Liver (tissue), 9 donors: Measurements from ENCODE around the gene ARHGAP12. TPM values are rescaled to one million over a fixed set of nuclear protein-coding genes. Genes with fewer than 3 reads are reported as not detected.

Source experiments
- DNase-seq: peaks from one replicate; pipeline ENCODE4 v3.0.0-alpha.2; 2017; ENCODE audit warnings: low spot score
- H3K27ac ChIP-seq, 2 donors: one replicate each; pipeline ENCODE4 v1.7.0; 2013; ENCODE audit warnings: inconsistent platforms in 2 of 2, low read length in 2 of 2, control low read depth in 1 of 2, low read depth in 1 of 2, mild to moderate bottlenecking in 1 of 2
- H3K27me3 ChIP-seq, 4 donors: one replicate each; pipeline versions ENCODE4 v1.6.1 to v1.7.0; 2013; ENCODE audit warnings: low read length in 3 of 4, inconsistent platforms in 1 of 4, mild to moderate bottlenecking in 1 of 4, moderate library complexity in 1 of 4; ENCODE audit not compliant: control insufficient read depth in 4 of 4, insufficient read depth in 4 of 4
- H3K36me3 ChIP-seq, 4 donors: one replicate each; pipeline versions ENCODE4 v1.6.1 to v1.7.0; 2013; ENCODE audit warnings: low read length in 3 of 4, mild to moderate bottlenecking in 3 of 4, low read depth in 1 of 4, moderate library complexity in 1 of 4; ENCODE audit not compliant: control insufficient read depth in 4 of 4, insufficient read depth in 3 of 4
- H3K4me1 ChIP-seq, 4 donors: one replicate each; pipeline versions ENCODE4 v1.6.1 to v1.7.0; 2013; ENCODE audit warnings: low read length in 3 of 4, mild to moderate bottlenecking in 3 of 4, moderate library complexity in 1 of 4; ENCODE audit not compliant: control insufficient read depth in 4 of 4, insufficient read depth in 4 of 4
- H3K4me3 ChIP-seq, 3 donors: one replicate each; pipeline versions ENCODE4 v1.6.1 to v1.7.0; 2013; ENCODE audit warnings: low read length in 3 of 3, control low read depth in 1 of 3, low read depth in 1 of 3, mild to moderate bottlenecking in 1 of 3
- H3K9ac ChIP-seq, 2 donors: one replicate each; pipeline ENCODE4 v1.7.0; 2013; ENCODE audit warnings: low read length in 2 of 2, mild to moderate bottlenecking in 2 of 2, moderate library complexity in 2 of 2, control low read depth in 1 of 2, low read depth in 1 of 2
- H3K9me3 ChIP-seq, 4 donors: one replicate each; pipeline versions ENCODE4 v1.6.1 to v1.7.0; 2013; ENCODE audit warnings: low read length in 3 of 4; ENCODE audit not compliant: control insufficient read depth in 4 of 4
- EGR1 ChIP-seq, 2 donors: IDR thresholded peaks; 2 replicates each; pipeline ENCODE4 v1.6.1; 2016 to 2018; ENCODE audit warnings: antibody characterized with exemption in 2 of 2, low read depth in 2 of 2
- GABPA ChIP-seq, 2 donors: IDR thresholded peaks in 1 of 2; conservative IDR thresholded peaks in 1 of 2; 2 replicates each; pipeline ENCODE4 v1.6.1; 2016; ENCODE audit warnings: antibody characterized with exemption in 2 of 2, mild to moderate bottlenecking in 1 of 2, moderate library complexity in 1 of 2
- HNF4A ChIP-seq, 2 donors: conservative IDR thresholded peaks; 2 replicates each; pipeline ENCODE4 v1.6.1; 2016; ENCODE audit warnings: antibody characterized with exemption in 2 of 2, mild to moderate bottlenecking in 2 of 2
- HNF4G ChIP-seq: IDR thresholded peaks from 2 replicates; pipeline ENCODE4 v1.6.1; 2016; ENCODE audit warnings: antibody characterized with exemption
- JUND ChIP-seq, 2 donors: IDR thresholded peaks; 2 replicates each; pipeline ENCODE4 v1.6.1; 2016; ENCODE audit warnings: antibody characterized with exemption in 2 of 2
- NR2F2 ChIP-seq: IDR thresholded peaks from 2 replicates; pipeline ENCODE4 v1.6.1; 2016; ENCODE audit warnings: antibody characterized with exemption
- RAD21 ChIP-seq, 2 donors: IDR thresholded peaks; 2 replicates each; pipeline ENCODE4 v1.6.1; 2016; ENCODE audit warnings: antibody characterized with exemption in 2 of 2, mild to moderate bottlenecking in 2 of 2
- RXRA ChIP-seq, 2 donors: IDR thresholded peaks; 2 replicates each; pipeline ENCODE4 v1.6.1; 2017 to 2018; ENCODE audit warnings: antibody characterized with exemption in 2 of 2, mild to moderate bottlenecking in 1 of 2
- SP1 ChIP-seq: IDR thresholded peaks from 2 replicates; pipeline ENCODE4 v1.6.1; 2018; ENCODE audit warnings: antibody characterized with exemption, mild to moderate bottlenecking
- YY1 ChIP-seq: IDR thresholded peaks from 2 replicates; pipeline ENCODE4 v1.6.1; 2016; ENCODE audit warnings: antibody characterized with exemption, mild to moderate bottlenecking
- WGBS: extraction: QIAGEN DNeasy Blood & Tissue Kit; methylation state at CpG from one replicate; pipeline ENCODE4 v1.1.7; 2013; 5-methylcytosine and 5-hydroxymethylcytosine counted together
- polyA plus RNA-seq, 2 donors: library from polyadenylated mRNA; stranded (reverse) in 1 of 2; unstranded in 1 of 2; fragments of 200-250 nt in 1 of 2; fragments of >200 nt in 1 of 2; fragmentation: Nextera tagmentation in 1 of 2; extraction: Ambion mirVana in 1 of 2; gene quantifications; one replicate each; pipeline versions ENCODE4 v1.2.1 to v1.2.3, GENCODE V29; 2013 to 2015
- total RNA-seq, 2 donors: library from RNA; depleted of rRNA; stranded (reverse); fragments of >200 nt; gene quantifications; one replicate each; pipeline ENCODE4 v1.2.3, GENCODE V29; 2014
- TF ChIP-seq, protein P1 (sequence below): fragments of 150-350 bp; IDR thresholded peaks from 2 replicates; pipeline ENCODE4 v1.5.1; 2017; ENCODE audit warnings: improper control_type of control experiment, low read depth, low read length; ENCODE audit not compliant: missing input control
- TF ChIP-seq, protein P2 (sequence below): IDR thresholded peaks from 2 replicates; pipeline ENCODE4 v1.6.1; 2016; ENCODE audit warnings: antibody characterized with exemption
- TF ChIP-seq, protein P3 (sequence below): IDR thresholded peaks from 2 replicates; pipeline ENCODE4 v1.6.1; 2016; ENCODE audit warnings: antibody characterized with exemption
- TF ChIP-seq, protein P4 (sequence below): IDR thresholded peaks from 2 replicates; pipeline ENCODE4 v1.6.1; 2016; ENCODE audit warnings: antibody characterized with exemption
- donor health status: healthy.
- donor health status: healthy.
- donor health status: healthy.
- donor health status: healthy.
- donor health status: healthy.

Gene ARHGAP12
- total and polyA plus RNA-seq, 4 donors, result 7.0 to 29.1 (median 12.3) TPM

DNA sequence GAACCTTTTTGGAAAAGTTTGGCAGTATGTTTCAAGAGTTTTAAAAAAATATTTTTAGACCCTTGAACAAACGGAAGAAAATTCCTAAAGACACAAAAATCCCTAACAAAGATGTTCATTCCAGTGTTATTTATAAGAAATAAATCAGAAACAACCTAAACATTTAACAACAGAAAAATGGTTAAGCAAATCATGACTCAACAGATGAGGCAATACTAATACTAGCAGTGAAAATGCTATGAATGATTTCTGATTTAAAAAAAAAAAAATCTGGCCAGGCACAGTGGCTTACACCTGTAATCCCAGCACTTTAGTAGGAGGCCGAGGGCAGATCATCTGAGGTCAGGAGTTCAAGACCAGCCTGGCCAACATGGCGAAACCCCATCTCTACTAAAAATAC, 61.0 kb downstream of the ARHGAP12 start:
- Histone ChIP-seq H3K4me1 (peaks cover 2 to 22% (median 11%) of the 10 kb centered on the region in 4 donors), H3K9me3 (no peaks in the 10 kb centered on the region), H3K27ac (no peak overlapping the region), H3K36me3 (no peaks in the 10 kb centered on the region), H3K4me3 (no peak overlapping the region), H3K27me3 (no peaks in the 10 kb centered on the region), H3K9ac (no peak overlapping the region)
- 96% methylated on average over 3 of the region's 3 CpGs for WGBS
- DNase-seq, result no peak
- TF ChIP-seq JUND (IDR thresholded peaks at IDR 0.05) (no peak), EGR1 (IDR thresholded peaks at IDR 0.05; ENCODE audit: low read depth in 2 of 2) (no peak), RXRA (IDR thresholded peaks at IDR 0.05) (no peak), HNF4A (conservative IDR thresholded peaks at IDR 0.05) (no peak), SP1 (no peak)
- TF ChIP-seq, protein P1, sequence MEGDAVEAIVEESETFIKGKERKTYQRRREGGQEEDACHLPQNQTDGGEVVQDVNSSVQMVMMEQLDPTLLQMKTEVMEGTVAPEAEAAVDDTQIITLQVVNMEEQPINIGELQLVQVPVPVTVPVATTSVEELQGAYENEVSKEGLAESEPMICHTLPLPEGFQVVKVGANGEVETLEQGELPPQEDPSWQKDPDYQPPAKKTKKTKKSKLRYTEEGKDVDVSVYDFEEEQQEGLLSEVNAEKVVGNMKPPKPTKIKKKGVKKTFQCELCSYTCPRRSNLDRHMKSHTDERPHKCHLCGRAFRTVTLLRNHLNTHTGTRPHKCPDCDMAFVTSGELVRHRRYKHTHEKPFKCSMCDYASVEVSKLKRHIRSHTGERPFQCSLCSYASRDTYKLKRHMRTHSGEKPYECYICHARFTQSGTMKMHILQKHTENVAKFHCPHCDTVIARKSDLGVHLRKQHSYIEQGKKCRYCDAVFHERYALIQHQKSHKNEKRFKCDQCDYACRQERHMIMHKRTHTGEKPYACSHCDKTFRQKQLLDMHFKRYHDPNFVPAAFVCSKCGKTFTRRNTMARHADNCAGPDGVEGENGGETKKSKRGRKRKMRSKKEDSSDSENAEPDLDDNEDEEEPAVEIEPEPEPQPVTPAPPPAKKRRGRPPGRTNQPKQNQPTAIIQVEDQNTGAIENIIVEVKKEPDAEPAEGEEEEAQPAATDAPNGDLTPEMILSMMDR, result no peak

DNA sequence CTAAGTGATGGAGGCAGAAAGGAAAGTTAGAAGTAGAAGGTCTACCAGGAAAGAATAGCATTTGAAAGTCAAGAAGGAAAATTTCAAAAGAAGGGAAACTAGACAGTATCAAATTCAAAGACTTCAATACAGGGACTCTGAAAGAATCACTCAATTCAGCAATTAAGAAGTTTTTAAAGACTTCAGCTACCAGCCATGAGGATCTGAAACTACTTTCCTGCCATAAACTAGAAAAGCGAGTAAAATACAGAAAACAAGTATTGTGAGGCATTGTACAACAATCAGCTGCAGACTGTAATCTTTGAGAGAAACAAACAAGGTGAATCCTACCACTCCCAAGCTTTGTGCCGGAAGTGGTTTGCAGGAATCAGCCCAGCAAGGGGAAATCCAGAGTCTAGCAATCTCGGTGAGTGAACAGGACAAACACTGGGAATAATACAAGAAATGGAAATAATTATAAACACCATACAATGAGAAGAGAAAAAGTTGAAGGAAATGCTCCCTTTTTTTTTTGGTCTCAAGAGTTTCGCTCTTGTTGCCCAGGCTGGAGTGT, 62.4 kb downstream of the ARHGAP12 start:
- no peak for DNase-seq
- H3K4me1 ChIP-seq, result peaks cover 2 to 19% (median 12%) of the 10 kb centered on the region in 4 donors
- no peak overlapping the region for H3K4me3 ChIP-seq
- H3K27ac ChIP-seq, result no peak overlapping the region
- TF ChIP-seq RAD21 (IDR thresholded peaks at IDR 0.05) (no peak), JUND (IDR thresholded peaks at IDR 0.05) (no peak), GABPA (IDR thresholded peaks at IDR 0.05 in 1 of 2, conservative IDR thresholded peaks at IDR 0.05 in 1 of 2) (no peak), HNF4A (conservative IDR thresholded peaks at IDR 0.05) (no peak), HNF4G (no peak), YY1 (no peak), RXRA (IDR thresholded peaks at IDR 0.05) (no peak), SP1 (no peak), EGR1 (IDR thresholded peaks at IDR 0.05; ENCODE audit: low read depth in 2 of 2) (no peak), NR2F2 (no peak)
- TF ChIP-seq, protein P1, result no peak
- TF ChIP-seq, protein P2, sequence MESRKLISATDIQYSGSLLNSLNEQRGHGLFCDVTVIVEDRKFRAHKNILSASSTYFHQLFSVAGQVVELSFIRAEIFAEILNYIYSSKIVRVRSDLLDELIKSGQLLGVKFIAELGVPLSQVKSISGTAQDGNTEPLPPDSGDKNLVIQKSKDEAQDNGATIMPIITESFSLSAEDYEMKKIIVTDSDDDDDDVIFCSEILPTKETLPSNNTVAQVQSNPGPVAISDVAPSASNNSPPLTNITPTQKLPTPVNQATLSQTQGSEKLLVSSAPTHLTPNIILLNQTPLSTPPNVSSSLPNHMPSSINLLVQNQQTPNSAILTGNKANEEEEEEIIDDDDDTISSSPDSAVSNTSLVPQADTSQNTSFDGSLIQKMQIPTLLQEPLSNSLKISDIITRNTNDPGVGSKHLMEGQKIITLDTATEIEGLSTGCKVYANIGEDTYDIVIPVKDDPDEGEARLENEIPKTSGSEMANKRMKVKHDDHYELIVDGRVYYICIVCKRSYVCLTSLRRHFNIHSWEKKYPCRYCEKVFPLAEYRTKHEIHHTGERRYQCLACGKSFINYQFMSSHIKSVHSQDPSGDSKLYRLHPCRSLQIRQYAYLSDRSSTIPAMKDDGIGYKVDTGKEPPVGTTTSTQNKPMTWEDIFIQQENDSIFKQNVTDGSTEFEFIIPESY, result no peak
- TF ChIP-seq, protein P3, sequence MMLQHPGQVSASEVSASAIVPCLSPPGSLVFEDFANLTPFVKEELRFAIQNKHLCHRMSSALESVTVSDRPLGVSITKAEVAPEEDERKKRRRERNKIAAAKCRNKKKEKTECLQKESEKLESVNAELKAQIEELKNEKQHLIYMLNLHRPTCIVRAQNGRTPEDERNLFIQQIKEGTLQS, result no peak
- TF ChIP-seq, protein P4, sequence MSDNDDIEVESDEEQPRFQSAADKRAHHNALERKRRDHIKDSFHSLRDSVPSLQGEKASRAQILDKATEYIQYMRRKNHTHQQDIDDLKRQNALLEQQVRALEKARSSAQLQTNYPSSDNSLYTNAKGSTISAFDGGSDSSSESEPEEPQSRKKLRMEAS, result no peak
- no peaks in the 10 kb centered on the region for H3K9me3 ChIP-seq
- WGBS, result 67% methylated on average over 4 of the region's 4 CpGs
- H3K27me3 ChIP-seq, result no peaks in the 10 kb centered on the region
- peaks cover 0 to 2% (median 0%) of the 10 kb centered on the region in 4 donors for H3K36me3 ChIP-seq
- H3K9ac ChIP-seq, result no peak overlapping the region
